ENCODE measurements around the gene LMX1B.

LMX1B gene

GRCh38 chr9:126665644-126666035 is 51.9 kb downstream of the LMX1B start:
- TF ChIP-seq CTCF (IDR thresholded peaks at IDR 0.05) (no peak), ZFX (IDR thresholded peaks at IDR 0.05; ENCODE audit: borderline replicate concordance) (no peak)
- no peak overlapping the region for H3K27ac ChIP-seq

GRCh38 chr9:126666155-126666803 is 52.6 kb downstream of the LMX1B start:
- H3K27ac ChIP-seq: no peak overlapping the region
- TF ChIP-seq ZFX (IDR thresholded peaks at IDR 0.05; ENCODE audit: borderline replicate concordance) (no peak), CTCF (IDR thresholded peaks at IDR 0.05) (no peak)

- no peak overlapping the region for H3K27ac ChIP-seq
- no peak for TF ChIP-seq CTCF (IDR thresholded peaks at IDR 0.05)
- TF ChIP-seq ZFX (IDR thresholded peaks at IDR 0.05; ENCODE audit: borderline replicate concordance): no peak
These were observed 53.7 kb downstream of the LMX1B start for GRCh38 chr9:126667190-126668055.

GRCh38 chr9:126668058-126668457 is 54.3 kb downstream of the LMX1B start:
- H3K27ac ChIP-seq: no peak overlapping the region
- TF ChIP-seq ZFX (IDR thresholded peaks at IDR 0.05; ENCODE audit: borderline replicate concordance) (no peak), CTCF (IDR thresholded peaks at IDR 0.05) (no peak)

- H3K27ac ChIP-seq: no peak overlapping the region
- TF ChIP-seq ZFX (IDR thresholded peaks at IDR 0.05; ENCODE audit: borderline replicate concordance): no peak
- no peak for TF ChIP-seq CTCF (IDR thresholded peaks at IDR 0.05)
These were observed 55.4 kb downstream of the LMX1B start for GRCh38 chr9:126669108-126669507.

GRCh38 chr9:126670270-126670669 is 56.5 kb downstream of the LMX1B start:
- no peak overlapping the region for H3K27ac ChIP-seq
- TF ChIP-seq ZFX (IDR thresholded peaks at IDR 0.05; ENCODE audit: borderline replicate concordance): no peak
- TF ChIP-seq CTCF (IDR thresholded peaks at IDR 0.05): no peak

- no peak overlapping the region for H3K27ac ChIP-seq
- TF ChIP-seq CTCF (IDR thresholded peaks at IDR 0.05) (no peak), ZFX (IDR thresholded peaks at IDR 0.05; ENCODE audit: borderline replicate concordance) (no peak)
These were observed 57.7 kb downstream of the LMX1B start for GRCh38 chr9:126671381-126671831.
